Cardiac muscle cell (in vitro differentiated cells and primary cell): ENCODE measurements around the gene LTBP3. TPM values are rescaled to one million over a fixed set of nuclear protein-coding genes. Genes with fewer than 3 reads are reported as not detected.

ENCODE experiments used
- DNase-seq, 2 donors: peaks; one replicate each; pipeline versions ENCODE4 v3.0.0 to v3.0.0-alpha.2; 2010 to 2017; ENCODE audit warnings: low read depth in 1 of 2, low spot score in 1 of 2
- H3K27ac ChIP-seq: fragments of 200-600 bp; sonication (generic); 2 replicates; pipeline ENCODE4 v1.5.1; 2016
- H3K27me3 ChIP-seq: fragments of 200-600 bp; sonication (generic); 2 replicates; pipeline ENCODE4 v1.6.0; 2016; ENCODE audit warnings: control low read depth
- H3K36me3 ChIP-seq: fragments of 200-600 bp; sonication (generic); 2 replicates; pipeline ENCODE4 v1.5.1; 2016; ENCODE audit warnings: control low read depth
- H3K4me1 ChIP-seq: fragments of 200-600 bp; sonication (generic); 2 replicates; pipeline ENCODE4 v1.8.1; 2017; ENCODE audit warnings: low read depth, mild to moderate bottlenecking, mixed run types
- H3K4me3 ChIP-seq: fragments of 200-600 bp; sonication (generic); 2 replicates; pipeline ENCODE4 v1.5.1; 2016; ENCODE audit warnings: mild to moderate bottlenecking
- H3K9me3 ChIP-seq: fragments of 200-600 bp; sonication (generic); 2 replicates; pipeline ENCODE4 v1.5.1; 2017; ENCODE audit warnings: low read depth, mild to moderate bottlenecking, control low read depth
- CTCF ChIP-seq: IDR thresholded peaks from 2 replicates; pipeline ENCODE4 v1.5.1; 2012; ENCODE audit warnings: low read depth, mild to moderate bottlenecking, low read length
- polyA plus RNA-seq: library from polyadenylated mRNA; unstranded; fragments of >200 nt; fragmentation: Nextera tagmentation; extraction: Ambion mirVana; gene quantifications from 2 replicates; pipeline ENCODE4 v1.2.1, GENCODE V29; 2016
- total RNA-seq: library from RNA; depleted of rRNA; stranded (reverse); fragments of >200 nt; gene quantifications from 2 replicates; pipeline ENCODE4 v1.2.3, GENCODE V29; 2016

The LTBP3 gene
- total and polyA plus RNA-seq, 2 experiments from 2014 or later: 60.9 to 98.3 TPM

- peaks cover 24% of the 10 kb centered on the region for H3K27me3 ChIP-seq
- H3K27ac ChIP-seq: no peak overlapping the region
- no peaks in the 10 kb centered on the region for H3K9me3 ChIP-seq
- peak overlapping the region; percentile 19 for H3K4me3 ChIP-seq
- no peak for TF ChIP-seq CTCF
- no peak for DNase-seq
- H3K4me1 ChIP-seq: no peaks in the 10 kb centered on the region
- H3K36me3 ChIP-seq: peaks cover 5% of the 10 kb centered on the region
Observed at GRCh38 chr11:65539744-65540289, 18.3 kb downstream of the LTBP3 start.

- Histone ChIP-seq H3K4me3 (peak overlapping the region; percentile 19), H3K4me1 (no peaks in the 10 kb centered on the region), H3K36me3 (peaks cover 5% of the 10 kb centered on the region), H3K27me3 (peaks cover 24% of the 10 kb centered on the region), H3K27ac (no peak overlapping the region), H3K9me3 (no peaks in the 10 kb centered on the region)
- DNase-seq: no peak
- no peak for TF ChIP-seq CTCF
Observed at GRCh38 chr11:65538915-65539743, 19.0 kb downstream of the LTBP3 start.

DNA sequence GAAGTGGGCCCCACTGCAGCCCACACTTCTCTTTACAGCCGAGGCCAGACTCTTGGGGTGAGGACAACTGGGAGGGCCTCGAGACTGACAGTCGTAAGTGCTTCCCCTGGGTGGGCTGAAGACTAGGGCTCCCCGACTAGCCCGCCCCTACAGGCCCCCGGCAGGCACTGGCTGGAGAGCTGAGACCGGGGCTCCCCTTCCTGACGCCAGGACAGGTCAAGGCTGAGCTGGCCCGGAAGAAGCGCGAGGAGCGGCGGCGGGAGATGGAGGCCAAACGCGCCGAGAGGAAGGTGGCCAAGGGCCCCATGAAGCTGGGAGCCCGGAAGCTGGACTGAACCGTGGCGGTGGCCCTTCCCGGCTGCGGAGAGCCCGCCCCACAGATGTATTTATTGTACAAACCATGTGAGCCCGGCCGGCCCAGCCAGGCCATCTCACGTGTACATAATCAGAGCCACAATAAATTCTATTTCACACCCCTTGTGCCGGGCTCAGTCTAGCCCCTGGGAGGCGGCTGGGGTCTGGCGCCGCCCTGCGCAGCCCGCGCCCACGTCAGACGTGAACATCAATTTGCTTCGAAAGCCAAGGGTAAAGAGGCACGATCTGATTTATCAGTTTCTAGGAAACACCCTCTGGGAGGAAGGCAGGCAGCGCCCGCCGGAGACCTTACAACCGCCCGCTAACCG, 19.8 kb downstream of the LTBP3 start:
- no peak overlapping the region for H3K27ac ChIP-seq
- H3K36me3 ChIP-seq: peaks cover 5% of the 10 kb centered on the region
- no peaks in the 10 kb centered on the region for H3K9me3 ChIP-seq
- TF ChIP-seq CTCF: no peak
- peaks cover 24% of the 10 kb centered on the region for H3K27me3 ChIP-seq
- no peak overlapping the region for H3K4me3 ChIP-seq
- DNase-seq: no peak
- H3K4me1 ChIP-seq: no peaks in the 10 kb centered on the region

GRCh38 chr11:65537620-65538231, 20.4 kb downstream of the LTBP3 start:
- H3K27me3 ChIP-seq: peaks cover 24% of the 10 kb centered on the region
- no peak for DNase-seq
- H3K4me1 ChIP-seq: no peaks in the 10 kb centered on the region
- no peak overlapping the region for H3K27ac ChIP-seq
- H3K9me3 ChIP-seq: no peaks in the 10 kb centered on the region
- peaks cover 9% of the 10 kb centered on the region for H3K36me3 ChIP-seq
- no peak for TF ChIP-seq CTCF
- no peak overlapping the region for H3K4me3 ChIP-seq

DNA sequence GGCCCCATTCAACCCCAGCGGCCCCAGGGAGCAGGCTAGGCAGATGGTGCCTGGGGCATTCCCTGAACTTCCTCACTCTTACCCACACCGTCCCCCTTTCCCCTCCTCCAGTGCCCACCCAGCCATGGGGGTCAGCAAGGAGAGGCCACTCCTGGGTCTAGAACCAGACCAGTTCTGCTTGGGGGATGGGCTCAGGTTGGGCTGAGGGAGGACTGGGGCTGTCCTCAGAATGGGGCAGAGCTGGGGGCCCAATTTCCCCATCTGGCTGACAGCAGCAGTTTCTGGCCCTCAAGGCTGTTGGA, 20.9 kb downstream of the LTBP3 start:
- Histone ChIP-seq H3K27me3 (peaks cover 24% of the 10 kb centered on the region), H3K36me3 (peaks cover 12% of the 10 kb centered on the region), H3K27ac (no peak overlapping the region), H3K4me1 (no peaks in the 10 kb centered on the region), H3K4me3 (no peak overlapping the region), H3K9me3 (no peaks in the 10 kb centered on the region)
- TF ChIP-seq CTCF: no peak
- no peak for DNase-seq
